PFSK-1 (cell line): ENCODE data around the gene DCTN3.

Source experiments
- FOXP2 ChIP-seq: optimal IDR thresholded peaks from 2 replicates; pipeline ENCODE3; 2011; ENCODE audit warnings: borderline replicate concordance, control low read depth, inconsistent platforms; ENCODE audit not compliant: insufficient read depth; ENCODE audit errors: extremely low read length, extremely low read depth
- POLR2AphosphoS5 ChIP-seq: IDR thresholded peaks from 2 replicates; pipeline ENCODE4 v1.6.1; 2012; ENCODE audit warnings: low read depth, mild to moderate bottlenecking, control low read depth, low read length, moderate library complexity
- REST ChIP-seq, 2 experiments: IDR thresholded peaks; 2 replicates each; pipeline versions ENCODE4 v1.6.1 to v1.8.0; 2011 to 2012; ENCODE audit warnings: low read depth in 2 of 2, low read length in 2 of 2, control low read depth in 1 of 2, inconsistent platforms in 1 of 2, mild to moderate bottlenecking in 1 of 2, moderate library complexity in 1 of 2; ENCODE audit not compliant: insufficient read depth in 1 of 2
- SIN3A ChIP-seq: IDR thresholded peaks from 2 replicates; pipeline ENCODE4 v1.6.1; 2012; ENCODE audit warnings: mild to moderate bottlenecking, low read length, moderate library complexity, borderline replicate concordance; ENCODE audit not compliant: insufficient read depth
- TAF1 ChIP-seq: IDR thresholded peaks from 2 replicates; pipeline ENCODE4 v1.6.1; 2012; ENCODE audit warnings: low read length, control low read depth, borderline replicate concordance; ENCODE audit not compliant: insufficient read depth

- TF ChIP-seq POLR2AphosphoS5 (no peak), SIN3A (no peak), REST (IDR thresholded peaks at IDR 0.05; ENCODE audit: insufficient read depth in 1 of 2, low read depth in 2 of 2, low read length in 2 of 2) (no peak), TAF1 (no peak), FOXP2 (peak; percentile 65)
Observed at GRCh38 chr9:34591248-34591916, 28.9 kb downstream of the DCTN3 start.
